ENCODE measurements around the gene SPTBN5.

SPTBN5 gene

GRCh38 chr15:41861736-41862356 is 32.0 kb downstream of the SPTBN5 start:
- DNase-seq = no peak

DNA sequence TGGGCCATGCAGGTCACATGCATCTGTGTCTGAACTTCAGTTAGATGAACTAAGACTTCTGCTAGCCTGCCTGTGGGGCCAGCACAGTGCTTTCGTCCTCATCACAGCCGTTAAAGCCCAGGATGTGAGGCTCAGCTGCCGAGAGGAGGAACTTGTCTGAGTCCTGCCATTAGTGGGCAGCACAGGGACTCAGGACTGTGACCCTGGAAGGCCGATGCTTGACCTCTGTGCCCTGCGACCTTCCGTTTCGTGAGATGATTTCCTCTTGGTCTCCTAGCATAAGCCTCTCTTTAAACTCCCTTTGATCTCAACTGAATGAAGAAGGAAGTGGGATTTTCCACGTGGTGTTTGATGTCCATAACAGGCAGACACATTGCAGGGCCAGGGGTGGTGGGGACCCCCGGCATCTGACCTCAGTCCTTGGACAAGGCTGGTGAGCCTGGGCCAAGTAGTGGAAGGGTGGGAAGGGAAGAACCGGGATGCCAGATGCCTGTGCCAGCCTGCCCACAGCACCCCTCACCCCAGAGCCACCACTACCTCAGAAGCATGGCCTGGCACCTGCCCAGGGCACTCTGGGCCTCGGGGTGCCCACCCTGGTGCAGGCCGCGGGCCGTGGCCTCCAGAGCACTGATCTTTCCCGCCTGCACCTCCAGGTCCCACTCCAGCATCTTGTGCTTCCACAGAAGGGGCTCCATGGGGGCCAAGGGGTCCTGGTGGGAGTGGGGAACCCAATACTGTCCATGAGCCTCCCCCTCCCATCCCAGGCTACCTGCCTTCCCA is 33.6 kb downstream of the SPTBN5 start:
- no peak for DNase-seq

DNA sequence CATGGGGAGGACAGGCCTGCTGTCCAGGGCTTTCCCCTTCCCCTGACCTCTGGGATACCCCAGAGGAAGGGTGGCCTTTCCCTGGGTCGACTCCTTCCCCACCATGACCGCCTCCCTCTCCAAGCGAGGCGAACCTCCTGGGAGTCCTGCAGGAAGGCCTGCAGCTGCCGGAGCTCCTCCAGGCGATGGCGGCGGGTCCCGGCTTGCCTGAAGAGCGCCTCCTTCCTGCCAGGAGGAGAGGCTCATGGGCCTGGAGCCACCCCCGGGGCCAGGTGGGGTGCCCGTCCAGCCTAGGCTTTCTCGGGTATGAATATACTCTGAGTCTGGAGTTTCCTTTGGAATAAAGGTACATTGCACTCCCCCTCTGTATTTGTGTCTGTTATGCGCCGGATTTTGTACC is 35.1 kb downstream of the SPTBN5 start:
- DNase-seq = no peak

GRCh38 chr15:41857316-41857715 is 36.5 kb downstream of the SPTBN5 start:
- DNase-seq = no peak

GRCh38 chr15:41856716-41857115 is 37.1 kb downstream of the SPTBN5 start:
- DNase-seq = no peak

- no peak for DNase-seq
Observed at GRCh38 chr15:41856262-41856661, 37.6 kb downstream of the SPTBN5 start.

- no peak for DNase-seq
Observed at GRCh38 chr15:41855261-41855961, 38.4 kb downstream of the SPTBN5 start.

DNA sequence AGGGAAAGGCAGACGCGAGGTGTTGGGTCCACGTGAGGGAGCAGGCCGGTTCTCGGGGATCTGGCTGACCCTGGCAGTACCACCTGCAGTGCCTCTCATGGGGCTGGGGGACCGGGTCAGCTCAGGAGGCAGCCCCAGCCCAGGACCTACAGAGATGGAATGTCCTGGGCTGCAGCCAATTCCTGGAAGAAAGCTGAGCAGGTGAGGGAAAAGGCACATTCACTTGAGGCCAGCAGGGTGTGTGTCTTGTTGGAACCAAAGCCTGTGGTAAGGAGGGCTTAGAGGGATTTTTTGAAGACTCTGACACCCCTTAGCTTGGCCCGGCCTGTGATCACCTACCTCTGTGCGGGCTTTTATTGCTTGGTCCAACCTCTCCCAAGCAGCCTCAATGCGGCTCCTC is 39.4 kb downstream of the SPTBN5 start:
- DNase-seq = no peak

DNA sequence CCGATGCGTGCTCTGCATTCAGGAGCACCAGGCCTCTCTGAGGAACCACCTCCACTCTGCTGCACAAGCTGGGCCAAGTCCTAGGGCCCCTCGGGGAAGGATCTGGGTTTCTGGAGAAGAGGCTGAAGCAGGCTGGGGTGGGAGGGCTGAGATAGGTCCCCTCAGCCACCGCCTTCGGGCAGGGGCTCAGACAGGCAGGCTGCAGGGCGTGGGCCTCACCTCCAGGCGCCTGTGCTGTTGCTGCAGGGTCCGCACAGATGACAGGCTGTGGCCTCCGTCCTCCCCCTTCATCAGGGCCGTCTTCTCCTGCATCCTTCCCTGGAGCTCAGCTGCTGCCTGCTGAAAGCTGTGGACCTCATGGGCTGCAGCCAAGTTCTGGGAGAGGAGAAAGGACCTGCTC is 40.0 kb downstream of the SPTBN5 start:
- no peak for DNase-seq

DNA sequence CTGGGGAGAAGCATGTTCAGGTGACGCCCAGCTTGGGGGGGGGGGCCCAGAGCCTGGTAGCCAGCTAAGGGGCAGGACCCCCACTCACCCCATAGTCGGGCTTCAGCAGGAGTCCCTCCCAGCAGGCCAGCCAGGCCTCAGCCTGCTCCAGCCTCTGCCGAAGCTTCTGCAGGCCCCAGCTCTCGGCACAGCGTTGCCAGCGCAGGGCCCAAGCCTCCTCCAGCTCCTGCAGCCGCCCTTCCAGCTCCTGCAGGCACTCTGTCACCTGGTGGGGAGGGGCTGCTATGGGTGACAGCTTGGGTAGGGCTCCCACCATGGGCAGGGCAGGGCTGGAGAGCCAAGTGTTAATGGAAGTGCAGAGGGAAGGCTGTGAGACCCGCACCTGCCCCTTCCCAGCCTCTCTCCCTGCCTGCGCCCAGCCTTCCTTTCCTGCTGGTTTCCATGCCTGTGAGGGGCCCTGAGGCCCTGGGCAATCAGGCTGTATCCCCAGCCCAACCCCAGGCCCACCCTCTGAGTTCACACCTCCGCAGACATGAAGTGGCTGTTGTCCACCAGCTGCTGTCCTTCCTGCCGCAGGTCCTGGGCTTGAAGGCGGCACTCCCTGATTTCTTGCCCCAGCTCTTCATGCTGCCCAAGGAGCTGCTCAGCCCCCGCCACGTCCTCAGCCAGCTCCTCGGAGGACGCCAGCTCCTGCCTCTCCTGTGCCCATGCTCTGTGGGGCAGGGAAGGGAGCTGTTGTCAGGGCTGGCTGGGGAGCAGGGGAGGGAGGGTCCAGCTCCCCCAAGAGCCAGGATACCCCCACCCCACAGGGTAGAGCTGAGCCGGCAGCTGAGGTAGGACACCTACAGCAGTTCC is 40.9 kb downstream of the SPTBN5 start:
- DNase-seq = no peak

DNA sequence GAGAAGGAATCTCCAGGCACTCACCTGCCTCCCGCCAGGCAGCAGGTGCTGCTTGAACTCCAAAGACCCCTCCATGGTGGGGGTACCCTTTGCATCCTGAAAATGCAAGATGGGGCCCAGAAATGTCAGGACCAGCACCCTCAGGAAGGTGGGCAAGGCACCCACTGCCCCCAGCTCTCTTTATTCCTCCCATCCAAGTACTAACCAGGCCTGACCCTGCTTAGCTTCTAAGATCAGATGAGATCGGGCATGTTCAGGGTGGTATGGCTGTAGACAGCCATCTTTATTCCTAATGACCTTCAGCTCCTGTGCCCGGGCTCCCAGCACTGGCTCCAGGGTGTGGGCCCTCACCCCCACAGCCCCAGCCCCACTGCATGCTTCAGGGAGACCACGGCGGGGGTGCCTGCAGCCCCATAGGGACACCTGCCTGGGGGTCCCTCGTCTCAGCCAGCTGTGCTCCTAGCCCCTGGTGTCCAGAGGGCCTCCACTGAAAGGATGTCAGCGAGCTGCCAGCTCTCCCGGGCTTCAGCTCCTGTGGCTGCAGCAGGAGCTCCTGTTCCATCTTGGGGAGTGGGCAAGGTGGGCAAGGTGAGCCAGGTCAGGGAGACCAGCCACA is 42.0 kb downstream of the SPTBN5 start:
- no peak for DNase-seq

GRCh38 chr15:41851167-41851523 is 42.7 kb downstream of the SPTBN5 start:
- no peak for DNase-seq

DNA sequence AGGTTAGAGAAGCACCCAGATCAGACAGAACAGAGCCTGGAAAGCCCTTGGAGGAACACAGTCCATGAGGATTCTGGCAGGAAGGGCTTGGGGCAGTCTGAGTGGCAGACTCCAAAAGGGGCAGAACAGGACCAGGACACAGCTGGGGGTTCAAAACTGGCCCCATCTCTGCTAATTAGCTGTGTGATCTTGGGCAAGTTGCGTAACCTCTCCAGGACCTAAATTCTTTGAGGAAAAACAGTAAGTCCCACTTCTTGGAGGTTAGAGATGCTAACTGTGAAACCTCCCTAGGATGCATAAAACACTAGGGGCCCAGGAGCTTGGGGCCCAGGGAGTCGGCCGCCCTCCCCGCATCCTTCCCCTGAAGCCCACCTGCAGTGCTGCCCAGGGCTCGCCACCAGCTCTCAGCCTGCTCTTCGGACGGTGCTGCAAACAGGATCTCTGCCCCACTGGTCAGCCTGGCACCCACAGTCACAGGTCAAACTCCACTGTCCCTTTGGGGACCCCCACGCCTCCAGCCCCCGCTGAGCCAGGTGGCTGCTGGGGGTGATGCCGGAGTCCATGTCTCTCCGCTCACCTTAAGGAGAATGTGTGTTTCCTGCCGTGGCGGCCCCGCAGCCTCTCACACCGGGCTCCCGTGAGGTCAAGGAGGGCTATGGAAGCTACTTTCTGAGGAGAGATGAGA is 43.2 kb downstream of the SPTBN5 start:
- DNase-seq = no peak

DNA sequence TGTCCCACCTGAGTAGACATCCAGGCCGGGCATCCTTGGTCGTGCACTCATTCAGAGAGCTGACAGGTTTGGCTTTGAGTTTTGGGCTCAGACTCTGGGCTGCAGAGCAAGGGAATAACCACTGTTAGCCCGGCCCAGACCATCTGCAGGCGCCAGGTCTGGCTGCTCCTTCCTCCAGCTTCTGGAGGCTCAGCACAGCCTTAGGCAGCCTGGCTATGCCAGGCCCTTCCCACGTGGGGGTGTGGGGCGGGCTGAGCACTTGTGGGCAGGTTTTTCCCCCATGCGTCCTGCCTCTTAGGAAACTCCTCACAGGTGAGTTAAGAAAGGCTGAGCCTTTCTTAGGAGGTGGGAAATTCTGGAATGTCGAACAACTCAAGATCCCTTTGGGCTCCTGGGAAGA is 44.0 kb downstream of the SPTBN5 start:
- DNase-seq = no peak

- DNase-seq = no peak
Observed at GRCh38 chr15:41849204-41849603, 44.6 kb downstream of the SPTBN5 start.

- DNase-seq = no peak
Observed at GRCh38 chr15:41848631-41849030, 45.2 kb downstream of the SPTBN5 start.

DNA sequence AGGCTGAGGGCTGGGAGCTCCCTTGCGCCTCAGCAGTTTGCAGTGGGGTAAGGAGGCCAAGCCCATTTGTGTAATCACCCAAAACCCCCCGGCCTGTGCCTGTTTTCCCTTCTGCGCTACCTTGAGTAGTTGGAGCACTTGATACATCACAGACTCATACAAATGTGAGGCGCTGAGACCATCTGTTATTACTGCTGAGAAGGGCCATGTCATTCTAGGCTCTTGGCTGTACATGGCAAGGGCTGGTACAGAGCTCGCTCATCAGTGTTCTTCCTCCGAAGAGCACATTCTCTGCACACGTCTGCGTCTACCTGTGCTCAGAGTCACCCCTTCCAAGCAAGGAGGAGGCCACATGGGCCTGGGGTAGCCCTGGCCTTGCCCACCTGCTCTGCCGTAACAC is 45.9 kb downstream of the SPTBN5 start:
- DNase-seq = no peak

GRCh38 chr15:41847206-41847605 is 46.6 kb downstream of the SPTBN5 start:
- no peak for DNase-seq

DNA sequence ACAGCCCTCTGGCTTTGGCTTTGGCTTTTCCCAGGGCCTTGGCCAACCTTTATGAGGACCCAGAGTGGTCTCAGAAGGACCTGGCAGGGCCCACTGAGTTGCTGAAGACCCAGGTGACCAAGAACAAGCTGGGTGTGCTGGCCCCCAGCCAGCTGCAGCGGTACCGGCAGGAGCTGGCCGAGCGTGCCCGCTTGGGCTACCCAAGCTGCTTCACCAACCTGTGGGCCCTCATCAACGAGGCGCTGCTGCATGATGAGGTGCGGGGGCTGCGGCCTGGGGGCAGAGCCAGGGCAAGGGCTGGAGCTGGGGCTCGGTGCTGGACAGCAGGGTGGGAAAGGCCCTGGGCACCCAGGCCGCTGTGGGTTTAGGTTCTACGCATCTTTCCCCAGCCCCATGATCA is 49.0 kb downstream of the SPTBN5 start:
- DNase-seq = no peak

GRCh38 chr15:41843571-41843970 is 50.3 kb downstream of the SPTBN5 start:
- no peak for DNase-seq

DNA sequence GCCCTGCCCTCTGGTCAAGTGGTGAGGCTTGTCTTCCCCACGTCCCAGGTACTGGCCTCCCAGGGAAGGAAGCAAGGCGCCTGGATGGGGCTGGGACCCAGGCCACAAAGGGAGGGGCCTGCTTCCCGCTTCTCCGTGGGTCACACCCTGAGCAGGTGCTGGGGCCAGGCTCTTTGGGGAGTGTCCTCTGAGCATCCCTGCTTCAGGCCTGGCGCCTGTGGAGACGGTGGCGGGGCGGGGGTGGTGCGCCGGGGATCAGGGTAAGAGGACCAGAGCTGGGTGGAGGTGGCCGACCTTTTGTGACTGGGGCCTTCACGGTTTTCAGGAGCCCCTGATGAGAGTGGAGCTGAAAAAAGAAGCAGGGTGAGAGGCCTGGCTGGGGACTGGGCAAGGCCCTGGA is 51.6 kb downstream of the SPTBN5 start:
- no peak for DNase-seq

GRCh38 chr15:41841131-41841530 is 52.7 kb downstream of the SPTBN5 start:
- no peak for DNase-seq
